PFSK-1 (cell line): ENCODE results near the gene RNF112.

ENCODE experiments used
- FOXP2 ChIP-seq: optimal IDR thresholded peaks from 2 replicates; pipeline ENCODE3; 2011; ENCODE audit warnings: borderline replicate concordance, control low read depth, inconsistent platforms; ENCODE audit not compliant: insufficient read depth; ENCODE audit errors: extremely low read length, extremely low read depth
- POLR2AphosphoS5 ChIP-seq: IDR thresholded peaks from 2 replicates; pipeline ENCODE4 v1.6.1; 2012; ENCODE audit warnings: low read depth, mild to moderate bottlenecking, control low read depth, low read length, moderate library complexity
- REST ChIP-seq, 2 experiments: IDR thresholded peaks; 2 replicates each; pipeline versions ENCODE4 v1.6.1 to v1.8.0; 2011 to 2012; ENCODE audit warnings: low read depth in 2 of 2, low read length in 2 of 2, control low read depth in 1 of 2, inconsistent platforms in 1 of 2, mild to moderate bottlenecking in 1 of 2, moderate library complexity in 1 of 2; ENCODE audit not compliant: insufficient read depth in 1 of 2
- SIN3A ChIP-seq: IDR thresholded peaks from 2 replicates; pipeline ENCODE4 v1.6.1; 2012; ENCODE audit warnings: mild to moderate bottlenecking, low read length, moderate library complexity, borderline replicate concordance; ENCODE audit not compliant: insufficient read depth
- TAF1 ChIP-seq: IDR thresholded peaks from 2 replicates; pipeline ENCODE4 v1.6.1; 2012; ENCODE audit warnings: low read length, control low read depth, borderline replicate concordance; ENCODE audit not compliant: insufficient read depth

RNF112 gene

GRCh38 chr17:19414396-19415280 lies 3.6 kb downstream of the RNF112 start:
- TF ChIP-seq POLR2AphosphoS5: no peak
- no peak for TF ChIP-seq SIN3A
- no peak for TF ChIP-seq TAF1
- no peak for TF ChIP-seq REST (IDR thresholded peaks at IDR 0.05; ENCODE audit: insufficient read depth in 1 of 2, low read depth in 2 of 2, low read length in 2 of 2)
- no peak for TF ChIP-seq FOXP2

GRCh38 chr17:19415311-19415710 lies 4.3 kb downstream of the RNF112 start:
- TF ChIP-seq TAF1 (no peak), FOXP2 (no peak), SIN3A (no peak), POLR2AphosphoS5 (no peak), REST (IDR thresholded peaks at IDR 0.05; ENCODE audit: insufficient read depth in 1 of 2, low read depth in 2 of 2, low read length in 2 of 2) (no peak)

- TF ChIP-seq FOXP2 (no peak), POLR2AphosphoS5 (no peak), SIN3A (no peak), TAF1 (no peak), REST (IDR thresholded peaks at IDR 0.05; ENCODE audit: insufficient read depth in 1 of 2, low read depth in 2 of 2, low read length in 2 of 2) (no peak)
Measured at GRCh38 chr17:19415806-19416775, 5.1 kb downstream of the RNF112 start.

- TF ChIP-seq POLR2AphosphoS5: no peak
- TF ChIP-seq REST (IDR thresholded peaks at IDR 0.05; ENCODE audit: insufficient read depth in 1 of 2, low read depth in 2 of 2, low read length in 2 of 2): no peak
Measured at GRCh38 chr17:19417611-19418010, 6.6 kb downstream of the RNF112 start.
